HFFc6 (cell line): ENCODE data around the gene PHF14. TPM values are rescaled to one million over a fixed set of nuclear protein-coding genes. Genes with fewer than 3 reads are reported as not detected.

Experiments used
- DNase-seq: peaks from one replicate; pipeline ENCODE4 v3.0.0-alpha.2; 2018
- H3K27ac Mint-ChIP-seq: 2 replicates; pipeline ENCODE4 v1.8.0; 2020; ENCODE audit warnings: mild to moderate bottlenecking, mixed read lengths
- H3K27me3 Mint-ChIP-seq: 2 replicates; pipeline ENCODE4 v1.8.0; 2021; ENCODE audit warnings: mild to moderate bottlenecking, moderate library complexity, mixed read lengths; ENCODE audit not compliant: insufficient read depth
- H3K36me3 Mint-ChIP-seq: 2 replicates; pipeline ENCODE4 v1.8.0; 2021; ENCODE audit warnings: low read depth, mixed read lengths
- H3K4me1 Mint-ChIP-seq: 2 replicates; pipeline ENCODE4 v1.8.0; 2020; ENCODE audit warnings: low read depth, mixed read lengths
- H3K4me3 Mint-ChIP-seq: 2 replicates; pipeline ENCODE4 v1.8.0; 2020; ENCODE audit warnings: mild to moderate bottlenecking, moderate library complexity, mixed read lengths
- H3K9me3 Mint-ChIP-seq: 2 replicates; pipeline ENCODE4 v1.8.0; 2020; ENCODE audit warnings: mild to moderate bottlenecking, mixed read lengths
- total RNA-seq, 6 experiments: library from RNA; stranded (reverse); fragmentation: NEBNext Ultra II Directional; extraction: Animal tissue kit (Norgen Biotek cat#: 25700); gene quantifications; 2 replicates in 1 of 6; 3 replicates in 5 of 6; pipeline ENCODE4 v1.2.3, GENCODE V29; 2021
- TF ChIP-seq, protein P1 (sequence below): fragments of 200-600 bp; sonication (generic); IDR thresholded peaks from 2 replicates; pipeline ENCODE4 v1.5.0; 2021; ENCODE audit warnings: antibody characterized with exemption, mild to moderate bottlenecking

PHF14 gene
- total RNA-seq, 6 experiments from 2014 or later, result 11.4 to 15.8 (median 13.3) TPM

GRCh38 chr7:11035661-11036060 lies 62.0 kb downstream of the PHF14 start:
- no peak overlapping the region for H3K27ac Mint-ChIP-seq
- peaks cover 4% of the 10 kb centered on the region; the same call in 1 of the 2 replicates for H3K36me3 Mint-ChIP-seq
- no peaks in the 10 kb centered on the region; the same call in 1 of the 2 replicates for H3K27me3 Mint-ChIP-seq
- H3K4me1 Mint-ChIP-seq, result no peaks in the 10 kb centered on the region
- H3K9me3 Mint-ChIP-seq, result no peaks in the 10 kb centered on the region
- DNase-seq, result no peak
- TF ChIP-seq, protein P1, sequence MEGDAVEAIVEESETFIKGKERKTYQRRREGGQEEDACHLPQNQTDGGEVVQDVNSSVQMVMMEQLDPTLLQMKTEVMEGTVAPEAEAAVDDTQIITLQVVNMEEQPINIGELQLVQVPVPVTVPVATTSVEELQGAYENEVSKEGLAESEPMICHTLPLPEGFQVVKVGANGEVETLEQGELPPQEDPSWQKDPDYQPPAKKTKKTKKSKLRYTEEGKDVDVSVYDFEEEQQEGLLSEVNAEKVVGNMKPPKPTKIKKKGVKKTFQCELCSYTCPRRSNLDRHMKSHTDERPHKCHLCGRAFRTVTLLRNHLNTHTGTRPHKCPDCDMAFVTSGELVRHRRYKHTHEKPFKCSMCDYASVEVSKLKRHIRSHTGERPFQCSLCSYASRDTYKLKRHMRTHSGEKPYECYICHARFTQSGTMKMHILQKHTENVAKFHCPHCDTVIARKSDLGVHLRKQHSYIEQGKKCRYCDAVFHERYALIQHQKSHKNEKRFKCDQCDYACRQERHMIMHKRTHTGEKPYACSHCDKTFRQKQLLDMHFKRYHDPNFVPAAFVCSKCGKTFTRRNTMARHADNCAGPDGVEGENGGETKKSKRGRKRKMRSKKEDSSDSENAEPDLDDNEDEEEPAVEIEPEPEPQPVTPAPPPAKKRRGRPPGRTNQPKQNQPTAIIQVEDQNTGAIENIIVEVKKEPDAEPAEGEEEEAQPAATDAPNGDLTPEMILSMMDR, result no peak
- H3K4me3 Mint-ChIP-seq, result no peak overlapping the region

- no peak for DNase-seq
- Mint-ChIP-seq H3K4me1 (no peaks in the 10 kb centered on the region), H3K36me3 (peaks cover 4% of the 10 kb centered on the region; the same call in 1 of the 2 replicates), H3K27me3 (no peaks in the 10 kb centered on the region; the same call in 1 of the 2 replicates), H3K27ac (no peak overlapping the region), H3K9me3 (no peaks in the 10 kb centered on the region), H3K4me3 (no peak overlapping the region)
- TF ChIP-seq, protein P1, result no peak
Observed at GRCh38 chr7:11039974-11040373, 66.3 kb downstream of the PHF14 start.

DNA sequence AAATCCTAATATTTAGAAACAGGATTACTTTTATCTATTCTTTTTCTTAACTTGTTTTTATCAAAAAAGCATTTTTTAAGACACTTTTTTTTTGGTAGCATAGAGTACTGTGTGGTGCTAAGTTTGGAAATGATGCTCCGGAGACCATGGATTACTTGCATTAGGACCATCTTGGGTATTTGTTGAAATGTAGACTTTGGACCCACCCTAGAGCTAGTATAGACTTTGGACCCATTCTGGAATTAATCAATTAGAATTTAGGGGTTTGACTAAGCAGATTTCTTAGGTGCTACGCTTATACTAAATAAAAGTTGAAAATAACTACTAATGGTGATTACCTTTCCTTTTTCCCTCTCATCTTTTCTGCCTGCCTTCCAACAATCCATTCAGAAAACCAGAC lies 80.4 kb downstream of the PHF14 start:
- no peak for DNase-seq
- H3K27ac Mint-ChIP-seq, result no peak overlapping the region
- TF ChIP-seq, protein P1, result no peak
- no peaks in the 10 kb centered on the region for H3K36me3 Mint-ChIP-seq
- H3K9me3 Mint-ChIP-seq, result no peaks in the 10 kb centered on the region
- H3K4me3 Mint-ChIP-seq, result no peak overlapping the region
- H3K4me1 Mint-ChIP-seq, result no peaks in the 10 kb centered on the region
- H3K27me3 Mint-ChIP-seq, result no peaks in the 10 kb centered on the region

GRCh38 chr7:11060893-11061292 lies 87.2 kb downstream of the PHF14 start:
- no peak overlapping the region for H3K27ac Mint-ChIP-seq
- DNase-seq, result no peak
- no peaks in the 10 kb centered on the region for H3K4me1 Mint-ChIP-seq
- TF ChIP-seq, protein P1, result no peak
- H3K4me3 Mint-ChIP-seq, result no peak overlapping the region
- H3K36me3 Mint-ChIP-seq, result no peaks in the 10 kb centered on the region
- no peaks in the 10 kb centered on the region for H3K27me3 Mint-ChIP-seq
- H3K9me3 Mint-ChIP-seq, result no peaks in the 10 kb centered on the region

DNA sequence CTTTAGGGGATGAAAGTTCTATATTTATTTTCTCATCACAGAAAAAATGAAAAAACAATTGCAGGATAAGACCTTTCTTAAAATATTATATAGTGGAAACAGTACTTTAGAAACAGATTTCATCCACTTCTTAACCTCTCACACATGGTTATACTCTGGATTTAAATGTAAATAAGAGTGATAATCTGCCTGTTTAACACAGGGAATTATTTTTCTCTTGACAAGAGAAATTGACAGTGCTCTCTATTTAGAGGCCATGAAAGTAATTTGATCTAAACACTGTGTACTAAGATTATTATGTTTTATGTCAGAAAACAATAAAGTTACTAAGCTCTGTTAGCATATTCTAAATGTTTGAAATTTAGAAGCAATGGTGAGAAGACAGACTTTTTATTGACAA lies 88.4 kb downstream of the PHF14 start:
- Mint-ChIP-seq H3K9me3 (no peaks in the 10 kb centered on the region), H3K4me1 (no peaks in the 10 kb centered on the region), H3K27me3 (no peaks in the 10 kb centered on the region), H3K27ac (no peak overlapping the region), H3K4me3 (no peak overlapping the region), H3K36me3 (no peaks in the 10 kb centered on the region)
- TF ChIP-seq, protein P1, result no peak
- no peak for DNase-seq

DNA sequence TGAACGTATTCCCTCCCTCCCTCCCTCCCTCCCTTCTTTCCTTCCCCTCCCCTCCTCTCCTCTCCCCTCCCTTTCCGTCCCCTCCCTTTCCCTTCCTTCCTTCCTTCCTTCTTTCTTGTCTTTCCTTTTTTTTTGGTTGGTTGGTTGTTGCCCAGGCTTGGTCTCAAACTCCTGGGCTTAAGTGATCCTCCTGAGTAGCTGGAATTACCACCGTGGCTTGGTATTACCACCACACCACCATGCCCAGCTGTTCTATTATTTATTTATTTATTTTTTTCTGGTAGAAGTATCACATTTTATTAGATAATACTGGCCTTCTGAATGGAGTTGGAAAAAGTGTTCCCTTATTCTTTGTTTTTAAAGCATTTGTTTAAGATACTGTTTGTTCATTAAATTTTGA lies 95.9 kb downstream of the PHF14 start:
- peaks cover under 1% of the 10 kb centered on the region; the same call in 1 of the 2 replicates for H3K27me3 Mint-ChIP-seq
- no peaks in the 10 kb centered on the region; the same call in 1 of the 2 replicates for H3K36me3 Mint-ChIP-seq
- H3K4me3 Mint-ChIP-seq, result no peak overlapping the region
- H3K4me1 Mint-ChIP-seq, result no peaks in the 10 kb centered on the region
- DNase-seq, result no peak
- H3K9me3 Mint-ChIP-seq, result no peaks in the 10 kb centered on the region
- TF ChIP-seq, protein P1, result no peak
- H3K27ac Mint-ChIP-seq, result no peak overlapping the region
